IMR-90 (cell line): ENCODE data around the gene ABCA4. TPM values are rescaled to one million over a fixed set of nuclear protein-coding genes. Genes with fewer than 3 reads are reported as not detected.

Experiments
- ATAC-seq: fragments of 200-7000 bp; cut with Tn5 transposase; 2 replicates; pipeline ENCODE4 v1.9.1; 2020; ENCODE audit warnings: low read depth, mild to moderate bottlenecking, moderate library complexity
- BruUV-seq: library from RNA; stranded (reverse); fragments of 400-500 nt; replicated peaks from 2 replicates; lab custom pipeline; 2021; lab: Mats Ljungman, UMichigan
- CTCF ChIA-PET: fragments of 300-600 bp; formaldehyde crosslinking; extraction: SDS; loops from one replicate; lab custom pipeline; 2021; ENCODE audit warnings: antibody characterized with exemption; lab: Yijun Ruan, JAX
- POLR2A ChIA-PET: fragments of 300-600 bp; sonication (Branson Sonifier 250); formaldehyde crosslinking; loops from one replicate; lab custom pipeline; 2022; ENCODE audit warnings: antibody characterized with exemption; ENCODE audit not compliant: unreplicated experiment; lab: Charles Lee
- DNase-seq: peaks from one replicate; pipeline ENCODE4 v3.0.0; 2013
- H2AFZ ChIP-seq: replicated peaks from 2 replicates; pipeline ENCODE3; 2013; ENCODE audit warnings: low read length, mild to moderate bottlenecking; ENCODE audit not compliant: poor library complexity
- H2AK5ac ChIP-seq: 2 replicates; pipeline ENCODE4 v1.6.1; 2013; ENCODE audit warnings: low read depth, low read length, inconsistent platforms
- H2AK9ac ChIP-seq: replicated peaks from 2 replicates; pipeline ENCODE3; 2013; ENCODE audit warnings: mild to moderate bottlenecking, low read depth, low read length, moderate library complexity; ENCODE audit not compliant: poor library complexity
- H2BK120ac ChIP-seq: 2 replicates; pipeline ENCODE4 v1.6.1; 2013; ENCODE audit warnings: low read depth, low read length, inconsistent platforms
- H2BK15ac ChIP-seq: 3 replicates; pipeline ENCODE4 v1.6.1; 2013; ENCODE audit warnings: low read depth, low read length, inconsistent platforms
- H2BK20ac ChIP-seq: 2 replicates; pipeline ENCODE4 v1.6.1; 2013; ENCODE audit warnings: low read depth, mild to moderate bottlenecking, inconsistent platforms, low read length, moderate library complexity
- H2BK5ac ChIP-seq: 2 replicates; pipeline ENCODE4 v1.6.1; 2013; ENCODE audit warnings: mild to moderate bottlenecking, low read depth, low read length, inconsistent platforms; ENCODE audit not compliant: poor library complexity, severe bottlenecking
- H3K14ac ChIP-seq: replicated peaks from 2 replicates; pipeline ENCODE4 v1.6.1; 2013; ENCODE audit warnings: low read depth, low read length, inconsistent platforms
- H3K18ac ChIP-seq: 2 replicates; pipeline ENCODE4 v1.6.1; 2013; ENCODE audit warnings: low read depth, low read length, control low read depth
- H3K23ac ChIP-seq: 2 replicates; pipeline ENCODE4 v1.6.1; 2013; ENCODE audit warnings: low read depth, low read length, inconsistent platforms
- H3K27ac ChIP-seq: 2 replicates; pipeline ENCODE4 v1.5.1; 2013; ENCODE audit warnings: mild to moderate bottlenecking, control low read depth, low read length; ENCODE audit not compliant: insufficient read depth
- H3K27me3 ChIP-seq: 2 replicates; pipeline ENCODE4 v1.6.1; 2013; ENCODE audit warnings: low read length; ENCODE audit not compliant: control insufficient read depth, insufficient read depth
- H3K36me3 ChIP-seq: 2 replicates; pipeline ENCODE4 v1.6.1; 2013; ENCODE audit warnings: low read length, mixed read lengths; ENCODE audit not compliant: control insufficient read depth, insufficient read depth
- H3K4ac ChIP-seq: 2 replicates; pipeline ENCODE4 v1.6.1; 2013; ENCODE audit warnings: low read depth, low read length, inconsistent platforms
- H3K4me1 ChIP-seq: 2 replicates; pipeline ENCODE4 v1.6.1; 2013; ENCODE audit warnings: low read length, mixed read lengths; ENCODE audit not compliant: control insufficient read depth, insufficient read depth
- H3K4me2 ChIP-seq: 2 replicates; pipeline ENCODE4 v1.6.1; 2013; ENCODE audit warnings: low read depth, mild to moderate bottlenecking, control low read depth, low read length, moderate library complexity
- H3K4me3 ChIP-seq: 2 replicates; pipeline ENCODE4 v1.5.1; 2013; ENCODE audit warnings: low read depth, mild to moderate bottlenecking, control low read depth, low read length, moderate library complexity; ENCODE audit not compliant: insufficient read depth
- H3K56ac ChIP-seq: 2 replicates; pipeline ENCODE4 v1.6.1; 2013; ENCODE audit warnings: low read length, inconsistent platforms; ENCODE audit not compliant: insufficient read depth; ENCODE audit errors: extremely low read depth
- H3K79me1 ChIP-seq, 2 experiments: 2 replicates each; pipeline ENCODE4 v1.6.1; 2013; ENCODE audit warnings: low read length in 2 of 2, inconsistent platforms in 1 of 2, low read depth in 1 of 2
- H3K9ac ChIP-seq: 2 replicates; pipeline ENCODE4 v1.6.1; 2013; ENCODE audit warnings: low read depth, low read length, control low read depth
- H3K9me1 ChIP-seq: 2 replicates; pipeline ENCODE4 v1.6.1; 2013; ENCODE audit warnings: low read length, inconsistent platforms; ENCODE audit not compliant: insufficient read depth
- H3K9me3 ChIP-seq: 2 replicates; pipeline ENCODE4 v1.6.1; 2013; ENCODE audit warnings: low read length; ENCODE audit not compliant: control insufficient read depth, insufficient read depth
- H4K20me1 ChIP-seq: 2 replicates; pipeline ENCODE4 v1.6.1; 2013; ENCODE audit warnings: low read length, inconsistent platforms; ENCODE audit not compliant: insufficient read depth
- H4K5ac ChIP-seq: 2 replicates; pipeline ENCODE4 v1.6.1; 2013; ENCODE audit warnings: mild to moderate bottlenecking, low read depth, low read length, control low read depth
- H4K8ac ChIP-seq, 2 experiments: 2 replicates each; pipeline ENCODE4 v1.6.1; 2013; ENCODE audit warnings: low read depth in 2 of 2, low read length in 2 of 2, control low read depth in 1 of 2, inconsistent platforms in 1 of 2
- H4K91ac ChIP-seq: 2 replicates; pipeline ENCODE4 v1.6.1; 2013; ENCODE audit warnings: low read depth, low read length, inconsistent platforms; ENCODE audit not compliant: insufficient read depth
- BHLHE40 ChIP-seq: fragments of 150-350 bp; IDR thresholded peaks from 2 replicates; pipeline ENCODE4 v1.6.1; 2016; ENCODE audit warnings: mild to moderate bottlenecking, low read depth, low read length
- CEBPB ChIP-seq: IDR thresholded peaks from 2 replicates; pipeline ENCODE4 v1.6.1; 2012; ENCODE audit warnings: low read depth, low read length, improper control_type of control experiment
- CHD1 ChIP-seq: IDR thresholded peaks from 2 replicates; pipeline ENCODE4 v1.6.1; 2012; ENCODE audit warnings: low read depth, low read length, improper control_type of control experiment
- FOS ChIP-seq: fragments of 150-350 bp; IDR thresholded peaks from 2 replicates; pipeline ENCODE4 v1.6.1; 2016; ENCODE audit warnings: low read depth, low read length
- MAFK ChIP-seq: IDR thresholded peaks from 2 replicates; pipeline ENCODE4 v1.6.1; 2012; ENCODE audit warnings: low read depth, low read length, improper control_type of control experiment
- MAZ ChIP-seq: IDR thresholded peaks from 2 replicates; pipeline ENCODE4 v1.6.1; 2012; ENCODE audit warnings: low read depth, mild to moderate bottlenecking, low read length, improper control_type of control experiment, moderate library complexity, borderline replicate concordance
- MXI1 ChIP-seq: IDR thresholded peaks from 2 replicates; pipeline ENCODE4 v1.6.1; 2012; ENCODE audit warnings: low read depth, mild to moderate bottlenecking, low read length, moderate library complexity, borderline replicate concordance
- NFE2L2 ChIP-seq: fragments of 150-350 bp; IDR thresholded peaks from 2 replicates; pipeline ENCODE4 v1.6.1; 2016; ENCODE audit warnings: low read depth, mild to moderate bottlenecking, low read length
- POLR2A ChIP-seq: IDR thresholded peaks from 2 replicates; pipeline ENCODE4 v1.6.1; 2012; ENCODE audit warnings: mild to moderate bottlenecking, low read depth, low read length
- RAD21 ChIP-seq: IDR thresholded peaks from 2 replicates; pipeline ENCODE4 v1.6.1; 2012; ENCODE audit warnings: low read length, improper control_type of control experiment
- RCOR1 ChIP-seq: IDR thresholded peaks from 2 replicates; pipeline ENCODE4 v1.6.1; 2012; ENCODE audit warnings: mild to moderate bottlenecking, low read length, improper control_type of control experiment; ENCODE audit not compliant: insufficient replicate concordance
- RFX5 ChIP-seq: IDR thresholded peaks from 2 replicates; pipeline ENCODE4 v1.8.0; 2012; ENCODE audit warnings: low read depth, mild to moderate bottlenecking, low read length, moderate library complexity
- SMC3 ChIP-seq: fragments of 150-350 bp; IDR thresholded peaks from 2 replicates; pipeline ENCODE4 v1.6.1; 2016; ENCODE audit warnings: low read depth, mild to moderate bottlenecking, antibody characterized with exemption, low read length, moderate library complexity
- WGBS, 2 experiments: methylation state at CpG; one replicate each; pipeline versions ENCODE4 v1.1.5 to v1.1.7; 2013; ENCODE audit warnings: missing lambda C conversion rate in 2 of 2; ENCODE audit not compliant: insufficient read length in 1 of 2; ENCODE audit errors: extremely low coverage in 2 of 2; 5-methylcytosine and 5-hydroxymethylcytosine counted together
- dilution Hi-C: fragments of 300-500 bp; cut with HindIII; formaldehyde crosslinking; loops from one replicate; pipeline ENCODE4 v1.14.3; 2018; ENCODE audit warnings: low sequenced_read_pairs; ENCODE audit not compliant: unreplicated experiment
- in situ Hi-C: fragments of 300-500 bp; cut with MboI; formaldehyde crosslinking; loops from 3 replicates; pipeline ENCODE4 v1.14.3; 2019; ENCODE audit warnings: low sequenced_read_pairs, inconsistent platforms, mixed read lengths
- intact Hi-C: fragments of 100-400 bp; cut with micrococcal nuclease; formaldehyde crosslinking; loops from 2 replicates; pipeline ENCODE4 v1.10.0; 2022
- polyA plus RNA-seq, 3 experiments: library from polyadenylated mRNA; depleted of rRNA; stranded (reverse); fragments of >200 nt; gene quantifications; 2 replicates each; pipeline ENCODE4 v1.2.3, GENCODE V29; 2012; ENCODE audit warnings: low replicate concordance in 1 of 3
- total RNA-seq: library from RNA; depleted of rRNA; stranded (reverse); fragments of >200 nt; gene quantifications from 2 replicates; pipeline ENCODE4 v1.2.3, GENCODE V29; 2012
- TF ChIP-seq, protein P1 (sequence below): conservative IDR thresholded peaks from 2 replicates; pipeline ENCODE4 v1.5.1; 2012; ENCODE audit warnings: mild to moderate bottlenecking, low read depth, low read length, improper control_type of control experiment
- TF ChIP-seq, protein P2 (sequence below): fragments of 150-350 bp; IDR thresholded peaks from 2 replicates; pipeline ENCODE4 v1.6.1; 2016; ENCODE audit warnings: low read depth, mild to moderate bottlenecking, low read length, moderate library complexity, borderline replicate concordance
- TF ChIP-seq, protein P3 (sequence below): fragments of 150-350 bp; IDR thresholded peaks from 2 replicates; pipeline ENCODE4 v1.6.1; 2017; ENCODE audit warnings: mild to moderate bottlenecking, antibody characterized with exemption, low read length, low read depth

The ABCA4 gene
- total and polyA plus RNA-seq, 2 of the 4 experiments (the other 2 are of a cell fraction) = under 0.01 to 0.36 TPM

DNA sequence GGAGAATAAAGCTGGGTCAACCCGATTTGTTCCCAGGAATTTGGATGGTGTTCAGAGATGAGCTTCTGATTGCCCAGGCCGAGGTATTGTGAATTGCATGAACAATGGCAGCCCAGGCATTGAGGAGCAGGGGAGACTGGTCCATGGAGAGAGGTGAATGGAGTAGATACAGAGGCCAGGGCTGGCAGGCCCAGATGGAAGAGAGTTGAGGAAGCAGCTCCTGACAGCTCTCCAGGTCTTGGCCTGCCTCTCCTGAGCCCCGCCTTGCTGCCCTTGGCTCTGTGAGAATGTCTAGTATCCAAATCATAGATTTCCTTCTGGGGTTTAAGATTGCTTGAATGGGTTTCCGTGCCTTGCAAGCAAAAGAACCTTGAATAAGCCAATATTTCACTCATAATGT is 11.5 kb downstream of the ABCA4 start:
- Histone ChIP-seq H3K27ac (no peak overlapping the region), H3K9ac (no peak overlapping the region), H4K5ac (no peak overlapping the region), H2BK20ac (no peak overlapping the region), H3K4me2 (no peak overlapping the region), H3K4ac (no peak overlapping the region), H3K9me1 (no peaks in the 10 kb centered on the region), H2AK5ac (no peak overlapping the region), H3K56ac (no peak overlapping the region), H2BK15ac (no peak overlapping the region), H2AK9ac (no peak overlapping the region), H2AFZ (no peak overlapping the region), H3K14ac (no peak overlapping the region), H4K8ac (no peak overlapping the region), H3K36me3 (no peaks in the 10 kb centered on the region), H3K18ac (no peak overlapping the region), H3K9me3 (no peaks in the 10 kb centered on the region), H3K79me1 (no peaks in the 10 kb centered on the region), H2BK120ac (no peak overlapping the region), H4K20me1 (no peaks in the 10 kb centered on the region), H3K4me3 (no peak overlapping the region), H2BK5ac (no peak overlapping the region), H3K4me1 (no peaks in the 10 kb centered on the region; the same call in 1 of the 2 replicates), H4K91ac (no peak overlapping the region), H3K23ac (no peak overlapping the region), H3K27me3 (peaks cover 17% of the 10 kb centered on the region)
- ATAC-seq = no peak
- ChIA-PET CTCF (no interaction called here), POLR2A (no interaction called here)
- dilution Hi-C loops (no loop called here), intact Hi-C loops (loop anchor here (5.0 kb wide), 1 partner anchor 33 kb away; no protein-coding TSS in a partner anchor), in situ Hi-C loops (no loop called here)
- WGBS, 2 experiments = 80% methylated on average over 2 of the region's 4 CpGs; no CpG with 5 or more reads in 1 of the 2 experiments
- TF ChIP-seq FOS (no peak), NFE2L2 (no peak), CEBPB (no peak), MXI1 (no peak), POLR2A (no peak), CHD1 (no peak), RCOR1 (no peak), RAD21 (no peak), SMC3 (no peak), BHLHE40 (no peak), MAZ (no peak), RFX5 (no peak), MAFK (no peak)
- TF ChIP-seq, protein P1, sequence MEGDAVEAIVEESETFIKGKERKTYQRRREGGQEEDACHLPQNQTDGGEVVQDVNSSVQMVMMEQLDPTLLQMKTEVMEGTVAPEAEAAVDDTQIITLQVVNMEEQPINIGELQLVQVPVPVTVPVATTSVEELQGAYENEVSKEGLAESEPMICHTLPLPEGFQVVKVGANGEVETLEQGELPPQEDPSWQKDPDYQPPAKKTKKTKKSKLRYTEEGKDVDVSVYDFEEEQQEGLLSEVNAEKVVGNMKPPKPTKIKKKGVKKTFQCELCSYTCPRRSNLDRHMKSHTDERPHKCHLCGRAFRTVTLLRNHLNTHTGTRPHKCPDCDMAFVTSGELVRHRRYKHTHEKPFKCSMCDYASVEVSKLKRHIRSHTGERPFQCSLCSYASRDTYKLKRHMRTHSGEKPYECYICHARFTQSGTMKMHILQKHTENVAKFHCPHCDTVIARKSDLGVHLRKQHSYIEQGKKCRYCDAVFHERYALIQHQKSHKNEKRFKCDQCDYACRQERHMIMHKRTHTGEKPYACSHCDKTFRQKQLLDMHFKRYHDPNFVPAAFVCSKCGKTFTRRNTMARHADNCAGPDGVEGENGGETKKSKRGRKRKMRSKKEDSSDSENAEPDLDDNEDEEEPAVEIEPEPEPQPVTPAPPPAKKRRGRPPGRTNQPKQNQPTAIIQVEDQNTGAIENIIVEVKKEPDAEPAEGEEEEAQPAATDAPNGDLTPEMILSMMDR = no peak
- TF ChIP-seq, protein P2, sequence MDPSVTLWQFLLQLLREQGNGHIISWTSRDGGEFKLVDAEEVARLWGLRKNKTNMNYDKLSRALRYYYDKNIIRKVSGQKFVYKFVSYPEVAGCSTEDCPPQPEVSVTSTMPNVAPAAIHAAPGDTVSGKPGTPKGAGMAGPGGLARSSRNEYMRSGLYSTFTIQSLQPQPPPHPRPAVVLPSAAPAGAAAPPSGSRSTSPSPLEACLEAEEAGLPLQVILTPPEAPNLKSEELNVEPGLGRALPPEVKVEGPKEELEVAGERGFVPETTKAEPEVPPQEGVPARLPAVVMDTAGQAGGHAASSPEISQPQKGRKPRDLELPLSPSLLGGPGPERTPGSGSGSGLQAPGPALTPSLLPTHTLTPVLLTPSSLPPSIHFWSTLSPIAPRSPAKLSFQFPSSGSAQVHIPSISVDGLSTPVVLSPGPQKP = no peak
- TF ChIP-seq, protein P3, sequence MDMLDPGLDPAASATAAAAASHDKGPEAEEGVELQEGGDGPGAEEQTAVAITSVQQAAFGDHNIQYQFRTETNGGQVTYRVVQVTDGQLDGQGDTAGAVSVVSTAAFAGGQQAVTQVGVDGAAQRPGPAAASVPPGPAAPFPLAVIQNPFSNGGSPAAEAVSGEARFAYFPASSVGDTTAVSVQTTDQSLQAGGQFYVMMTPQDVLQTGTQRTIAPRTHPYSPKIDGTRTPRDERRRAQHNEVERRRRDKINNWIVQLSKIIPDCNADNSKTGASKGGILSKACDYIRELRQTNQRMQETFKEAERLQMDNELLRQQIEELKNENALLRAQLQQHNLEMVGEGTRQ = no peak
- DNase-seq = no peak
- no TSS peak for BruUV-seq
